Activated CD4-positive, CD25-positive, alpha-beta regulatory T cell treated with anti-CD3 and anti-CD28 coated beads, Interleukin-2, amount 50 U/mL, for 72 hours (primary cell): ENCODE results near the gene MCIDAS.
A peak's percentile ranks its signal among the peaks of the same experiment; 100 is the strongest.

ENCODE experiments used
- DNase-seq: peaks from one replicate; pipeline ENCODE4 v3.0.0; 2021

Gene MCIDAS

DNA sequence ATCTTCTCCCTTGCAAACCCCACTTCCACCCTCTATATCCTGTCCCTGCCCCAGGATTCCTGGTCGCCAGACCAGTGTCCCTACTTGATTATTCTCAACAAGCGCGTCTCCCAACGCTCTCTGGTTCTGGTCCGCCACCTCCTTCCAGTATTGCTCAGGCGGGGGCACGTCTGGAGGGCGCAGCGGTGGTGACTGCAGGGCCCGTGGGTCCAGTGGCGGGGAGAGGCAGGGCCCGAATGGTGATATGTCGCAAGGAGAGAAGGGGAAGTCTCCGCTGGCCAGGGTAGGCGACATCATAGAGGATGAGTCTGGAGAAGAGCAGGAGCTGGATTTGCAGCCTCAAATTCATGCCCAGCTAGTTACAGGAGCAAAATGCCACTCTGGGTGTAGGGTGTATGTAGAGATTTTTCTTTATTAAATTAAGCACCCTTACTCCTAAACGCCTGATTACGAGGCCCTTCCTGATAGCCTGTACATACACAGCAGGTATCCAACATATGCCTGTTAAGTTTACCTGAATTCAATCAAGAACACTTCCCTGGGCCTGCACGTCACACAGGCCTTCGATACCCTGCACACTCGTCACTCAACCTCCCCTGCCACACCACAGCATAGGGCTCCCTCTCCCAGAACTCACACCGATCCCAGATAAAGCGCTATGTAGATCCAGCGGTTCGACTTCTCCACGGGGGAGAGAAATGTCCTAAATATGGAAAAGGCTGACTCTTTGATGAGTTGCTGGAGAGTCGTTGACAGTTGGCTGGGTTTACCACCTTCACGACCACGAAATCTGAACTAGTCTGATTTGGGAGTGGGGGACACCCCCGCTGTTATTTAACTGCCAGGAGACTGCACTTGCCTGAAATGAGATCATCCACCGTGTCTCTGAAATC, 4.8 kb downstream of the MCIDAS start:
- DNase-seq, result no peak

DNA sequence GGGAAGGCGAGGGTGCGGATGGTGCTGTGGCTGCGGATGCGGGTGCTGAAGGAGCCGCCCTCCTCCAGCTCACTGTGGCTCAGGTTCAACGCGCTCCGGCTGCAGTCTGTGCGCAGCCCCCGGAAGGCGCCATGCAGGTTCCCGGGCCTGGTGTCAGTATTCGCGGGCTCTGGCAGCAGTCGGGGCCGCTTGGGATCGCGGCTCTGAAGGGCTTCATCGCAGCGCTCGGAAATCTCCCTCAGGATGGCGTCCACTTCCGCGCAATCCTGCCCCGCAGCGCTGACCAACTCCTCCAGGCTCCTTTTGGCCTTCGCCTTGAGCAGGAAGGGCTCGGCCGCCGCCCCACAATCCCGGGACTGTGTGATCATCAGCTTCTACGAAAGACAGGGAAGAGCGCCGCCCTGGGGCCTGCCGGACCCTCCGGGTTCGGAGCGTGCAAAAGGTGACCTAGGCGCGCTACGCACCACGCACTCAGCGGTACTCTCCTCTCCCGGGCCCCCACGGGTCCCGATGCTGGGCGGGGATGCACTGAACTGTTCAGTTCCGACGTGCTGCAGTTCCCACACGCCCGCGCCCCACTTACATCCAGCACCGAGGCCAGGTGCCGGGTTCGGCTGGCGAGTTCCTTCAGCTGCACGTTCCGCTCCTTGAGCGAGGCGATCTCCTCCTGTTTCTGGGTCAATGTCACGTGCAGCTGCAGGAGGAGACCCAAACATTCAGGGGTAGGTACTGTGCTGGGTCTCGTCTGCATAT, 6.5 kb downstream of the MCIDAS start:
- no peak for DNase-seq

- no peak for DNase-seq
Observed at GRCh38 chr5:55219770-55220169, 7.3 kb downstream of the MCIDAS start.

- DNase-seq, result no peak
Observed at GRCh38 chr5:55218967-55219366, 8.1 kb downstream of the MCIDAS start.

GRCh38 chr5:55211184-55211874, 15.8 kb downstream of the MCIDAS start:
- no peak for DNase-seq

DNA sequence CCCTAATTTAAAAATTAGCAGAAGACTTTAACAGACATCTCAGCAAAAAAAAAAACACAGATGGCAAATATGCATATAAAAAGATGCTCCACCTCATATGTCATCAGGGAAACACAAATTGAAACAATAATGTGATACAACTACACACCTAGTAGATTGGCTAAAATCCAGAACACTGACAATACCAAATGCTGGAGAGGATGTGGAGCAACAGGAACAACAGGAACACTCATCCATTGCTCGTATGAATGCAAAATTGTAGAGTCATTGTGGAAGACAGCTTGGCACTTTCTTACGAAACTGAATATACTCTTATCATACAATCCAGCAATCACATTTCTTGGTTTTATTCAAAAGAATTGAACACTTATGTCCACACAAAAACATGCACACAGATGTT, 22.1 kb downstream of the MCIDAS start:
- DNase-seq, result no peak

DNA sequence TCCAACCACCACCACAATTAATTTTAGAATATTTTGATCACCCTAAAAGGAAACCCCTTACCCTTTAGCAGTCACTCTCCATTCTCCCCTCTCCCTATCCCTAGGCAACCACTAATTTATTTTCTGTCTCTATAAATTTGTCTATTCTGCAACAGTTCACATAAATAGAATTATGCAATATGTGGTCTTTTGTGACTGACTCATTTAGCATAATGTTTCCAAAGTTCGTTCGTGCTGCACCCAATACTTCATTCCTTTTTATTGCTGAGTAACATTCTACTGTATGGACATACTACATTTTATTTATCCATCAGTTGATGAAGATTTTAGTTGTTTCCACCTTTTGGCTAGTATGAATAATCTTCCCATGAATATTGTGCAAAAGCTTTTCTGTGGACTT, 36.0 kb downstream of the MCIDAS start:
- no peak for DNase-seq

GRCh38 chr5:55188656-55189540, 38.2 kb downstream of the MCIDAS start:
- no peak for DNase-seq

- no peak for DNase-seq
Observed at GRCh38 chr5:55187370-55187769, 39.7 kb downstream of the MCIDAS start.

- DNase-seq, result no peak
Observed at GRCh38 chr5:55180016-55180415, 47.1 kb downstream of the MCIDAS start.

DNA sequence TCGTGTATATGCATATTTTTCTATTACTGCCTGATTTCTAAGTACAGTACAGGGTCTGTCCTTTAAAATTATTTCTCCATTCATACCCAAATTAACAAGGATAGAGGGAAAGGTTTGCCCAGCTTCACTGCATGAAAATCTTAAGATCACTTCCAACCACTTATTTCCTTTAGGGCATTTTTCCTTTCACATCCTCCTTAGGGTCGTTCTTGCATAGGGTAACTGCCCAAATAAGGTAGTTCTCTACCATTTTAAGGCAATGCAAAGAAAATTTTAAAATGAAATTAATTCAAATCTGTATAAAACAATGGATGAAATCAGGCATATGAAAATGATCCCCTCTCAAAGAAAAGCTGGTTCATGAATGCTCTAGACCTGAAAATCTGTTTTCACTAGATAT, 50.0 kb downstream of the MCIDAS start:
- DNase-seq, result no peak

- no peak for DNase-seq
Observed at GRCh38 chr5:55176176-55176818, 50.8 kb downstream of the MCIDAS start.

GRCh38 chr5:55175781-55176175, 51.3 kb downstream of the MCIDAS start:
- no peak for DNase-seq

DNA sequence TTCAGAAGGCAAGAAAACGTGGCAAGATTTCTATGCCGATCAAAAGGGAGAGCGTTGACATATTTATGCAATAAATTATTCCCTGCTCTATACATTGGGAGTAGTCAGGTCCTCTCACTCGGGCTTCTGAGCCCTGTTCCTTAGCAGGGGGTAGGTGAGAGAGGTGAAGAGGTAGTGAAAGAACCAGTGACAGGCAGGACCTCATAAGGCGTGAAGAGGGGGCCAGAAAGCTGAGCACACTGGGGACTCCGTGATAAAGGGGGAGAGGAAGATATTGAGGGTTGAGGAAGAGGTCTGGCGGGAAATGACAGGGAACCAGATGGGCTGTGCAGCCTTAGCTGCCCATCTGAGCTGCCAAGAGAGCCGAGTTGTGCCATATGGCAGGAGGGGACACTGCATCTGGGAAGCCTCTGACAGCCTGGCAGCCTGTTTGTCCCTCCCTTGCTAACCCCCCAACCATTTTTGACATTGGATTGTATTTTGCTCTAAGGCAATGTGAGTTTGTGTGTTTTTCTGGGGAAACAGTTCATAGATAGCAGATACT, 53.4 kb downstream of the MCIDAS start:
- no peak for DNase-seq

- peak; percentile 73 for DNase-seq
Observed at GRCh38 chr5:55172937-55173686, 54.0 kb downstream of the MCIDAS start, which contains the start of gene CDC20B. CDC20B (minus strand) TSS chr5:55173177; CDS start chr5:55173000, 177 bp downstream.

DNA sequence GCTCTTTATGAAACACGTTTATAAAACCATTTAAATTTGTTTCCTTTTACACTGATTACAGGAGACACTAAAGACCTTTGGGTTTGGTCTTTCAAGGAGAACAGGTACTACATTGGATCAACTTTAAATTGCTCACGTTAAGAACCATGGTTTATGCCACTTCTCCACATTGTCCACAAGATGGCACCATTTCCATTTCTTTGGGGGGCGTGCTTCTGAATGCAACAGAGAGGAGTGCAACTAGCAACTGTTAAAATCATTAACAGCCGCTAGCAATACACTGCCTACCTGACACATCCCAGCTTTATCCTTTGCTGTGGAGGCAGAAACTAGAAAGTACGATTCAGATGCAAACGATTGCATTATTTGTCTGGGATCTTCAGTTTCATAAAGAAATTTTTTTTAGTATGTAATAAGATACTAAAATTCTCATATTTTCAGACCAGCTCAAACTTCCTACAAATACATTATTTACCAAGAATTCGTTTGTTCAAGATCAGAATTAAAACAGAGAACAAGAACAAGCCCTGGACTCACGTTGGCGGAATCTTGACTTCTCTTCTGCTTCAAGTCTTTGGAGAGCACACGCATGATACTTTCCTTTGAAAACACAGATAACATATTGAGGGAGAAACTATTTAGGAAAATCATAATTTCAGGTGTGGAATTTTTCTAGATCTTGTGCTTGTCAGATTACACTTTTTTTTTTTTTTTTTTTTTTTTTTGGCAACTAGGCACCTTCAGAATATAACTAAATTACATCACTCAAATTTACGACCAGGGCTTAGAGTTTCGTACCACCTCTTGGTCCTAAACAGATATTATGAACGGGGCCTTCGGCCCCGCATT, 54.8 kb downstream of the MCIDAS start:
- no peak for DNase-seq

DNA sequence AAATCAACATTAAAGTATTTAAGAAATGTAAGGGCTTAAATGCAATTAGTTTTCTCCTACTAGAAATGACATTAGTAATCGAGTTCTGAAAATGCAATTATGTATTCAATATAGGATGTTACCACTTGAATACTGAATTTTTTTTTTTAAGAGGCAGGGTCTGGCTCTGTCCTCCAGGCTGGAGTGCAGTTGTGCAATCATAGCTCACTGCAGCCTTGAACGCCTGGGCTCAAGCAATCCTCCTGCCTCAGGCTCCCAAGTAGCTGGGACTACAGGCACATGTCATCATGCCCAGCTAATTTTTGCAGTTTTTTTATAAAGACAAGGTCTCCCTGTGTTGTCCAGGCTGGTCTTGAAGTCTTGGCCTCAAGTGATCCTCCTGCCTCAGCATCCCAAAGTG, 55.6 kb downstream of the MCIDAS start:
- DNase-seq, result no peak
